ENCODE results near the gene SAMD8. TPM values are rescaled to one million over a fixed set of nuclear protein-coding genes. Genes with fewer than 3 reads are reported as not detected.

SAMD8 gene
- total RNA-seq (22.8 and 23.2 TPM in 2 replicates), polyA plus RNA-seq (17.1 and 19.6 TPM in 2 replicates), polyA minus RNA-seq (62.0 and 74.8 TPM in 2 replicates), Bru-seq, nascent RNA (percentile 81 among the genes with signal in this experiment), BruChase-seq, experiment 1, labeled RNA remaining after a 6-hour chase (percentile 87 among the genes with signal in this experiment), BruChase-seq, experiment 2, labeled RNA remaining after a 2-hour chase (percentile 86 among the genes with signal in this experiment)
- 9.9 and 10.5 TPM in 2 replicates for polyA plus RNA-seq (2011; cell fraction: cytosol; rRNA removed)
- polyA plus RNA-seq (2011; cell fraction: nucleus; rRNA removed), result 13.6 and 16.7 TPM in 2 replicates
- 15.4 and 16.8 TPM in 2 replicates for polyA plus RNA-seq (2012)
- polyA minus RNA-seq (2011; cell fraction: cytosol; rRNA and poly(A)+ RNA removed), result 10.3 TPM
- 21.0 and 34.8 TPM in 2 replicates for polyA minus RNA-seq (2011; cell fraction: nucleus; rRNA and poly(A)+ RNA removed)
- long read RNA-seq, partial matches to known transcripts, result 3 of 12 reads
- long read RNA-seq, other reads (novel, unspliced or antisense), result 6 of 12 reads

DNA sequence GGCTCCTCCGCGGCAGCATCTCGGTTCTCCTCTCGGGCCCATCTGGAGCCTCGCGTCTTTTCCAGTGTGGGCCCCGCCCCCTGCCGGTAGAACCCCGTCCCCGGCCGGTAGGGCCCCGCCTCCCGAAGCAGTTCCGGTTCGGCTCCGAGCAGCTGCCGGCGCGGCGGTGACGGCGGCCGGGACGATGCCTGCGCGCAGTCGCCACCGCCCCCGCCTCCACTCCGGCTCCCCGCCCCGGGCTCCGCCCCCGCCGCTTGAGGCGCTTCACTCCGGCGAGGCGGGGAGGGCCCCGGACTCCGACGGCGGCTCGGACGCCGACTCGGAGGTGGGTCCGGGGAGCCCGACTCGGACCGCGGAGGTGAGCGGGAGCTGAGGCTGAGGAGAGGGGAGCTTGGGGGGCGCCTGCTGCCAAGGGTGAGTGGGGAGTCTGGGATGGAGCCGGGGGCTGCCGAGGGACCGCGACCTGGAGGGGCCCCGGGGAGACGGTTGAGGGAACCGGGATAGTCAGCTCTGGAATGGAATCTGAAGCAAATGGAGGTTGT lies at the start of gene SAMD8:
Gene SAMD8 (plus strand): TSS at position 292 of the 542 bp plus-strand sequence. CDS start 38,873 bp downstream, outside the sequence.
- Histone ChIP-seq H3K9me3 (replicated peaks; ENCODE audit: control insufficient read depth, insufficient read depth, low read length) (no peaks in the 10 kb centered on the region), H3K9me1 (replicated peaks; ENCODE audit: control insufficient read depth, extremely low read depth, insufficient read depth, low read length) (no peaks in the 10 kb centered on the region), H3K27ac (ENCODE audit: insufficient read depth, low read depth, low read length) (peak within 1 kb of the TSS; percentile 94), H3K4me1 (ENCODE audit: control insufficient read depth, extremely low read depth, insufficient read depth, low read length) (peaks cover 15% of the 10 kb centered on the region), H3K9ac (replicated peaks; ENCODE audit: extremely low read depth, insufficient read depth, low read length) (peak within 1 kb of the TSS; percentile 97), H3K79me2 (ENCODE audit: control insufficient read depth, insufficient read depth, low read length) (peaks cover 43% of the 10 kb centered on the region), H2AFZ (ENCODE audit: low read depth, low read length) (peak within 1 kb of the TSS; percentile 94), H3K27me3 (ENCODE audit: control insufficient read depth in 2 of 2, insufficient read depth in 2 of 2, low read length in 2 of 2) (no peaks in the 10 kb centered on the region), H4K20me1 (replicated peaks; ENCODE audit: control insufficient read depth, extremely low read depth, insufficient read depth, low read length) (no peaks in the 10 kb centered on the region), H3K36me3 (ENCODE audit: control insufficient read depth in 2 of 2, extremely low read depth in 1 of 2, insufficient read depth in 2 of 2, low read length in 2 of 2) (no peaks in the 10 kb centered on the region), H3K4me3 (replicated peaks in 1 of 3; ENCODE audit: insufficient read depth in 1 of 3, low read depth in 1 of 3, low read length in 3 of 3) (peak within 1 kb of the TSS; percentile 88 to 98 (median 93)), H3K4me2 (ENCODE audit: insufficient read depth, low read length) (peak within 1 kb of the TSS; percentile 91)
- TF ChIP-seq POLR2AphosphoS5 (IDR thresholded peaks at IDR 0.05; ENCODE audit: insufficient read depth, low read depth, low read length) (no peak), JUN (IDR thresholded peaks at IDR 0.05; ENCODE audit: borderline replicate concordance, insufficient read depth, insufficient read length, low read depth) (no peak), MYC (IDR thresholded peaks at IDR 0.05; ENCODE audit: low read depth, low read length) (no peak)
- TF ChIP-seq, protein P1, sequence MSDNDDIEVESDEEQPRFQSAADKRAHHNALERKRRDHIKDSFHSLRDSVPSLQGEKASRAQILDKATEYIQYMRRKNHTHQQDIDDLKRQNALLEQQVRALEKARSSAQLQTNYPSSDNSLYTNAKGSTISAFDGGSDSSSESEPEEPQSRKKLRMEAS (IDR thresholded peaks at IDR 0.05; ENCODE audit: insufficient read depth, insufficient read length), result no peak
- TF ChIP-seq, protein P2, sequence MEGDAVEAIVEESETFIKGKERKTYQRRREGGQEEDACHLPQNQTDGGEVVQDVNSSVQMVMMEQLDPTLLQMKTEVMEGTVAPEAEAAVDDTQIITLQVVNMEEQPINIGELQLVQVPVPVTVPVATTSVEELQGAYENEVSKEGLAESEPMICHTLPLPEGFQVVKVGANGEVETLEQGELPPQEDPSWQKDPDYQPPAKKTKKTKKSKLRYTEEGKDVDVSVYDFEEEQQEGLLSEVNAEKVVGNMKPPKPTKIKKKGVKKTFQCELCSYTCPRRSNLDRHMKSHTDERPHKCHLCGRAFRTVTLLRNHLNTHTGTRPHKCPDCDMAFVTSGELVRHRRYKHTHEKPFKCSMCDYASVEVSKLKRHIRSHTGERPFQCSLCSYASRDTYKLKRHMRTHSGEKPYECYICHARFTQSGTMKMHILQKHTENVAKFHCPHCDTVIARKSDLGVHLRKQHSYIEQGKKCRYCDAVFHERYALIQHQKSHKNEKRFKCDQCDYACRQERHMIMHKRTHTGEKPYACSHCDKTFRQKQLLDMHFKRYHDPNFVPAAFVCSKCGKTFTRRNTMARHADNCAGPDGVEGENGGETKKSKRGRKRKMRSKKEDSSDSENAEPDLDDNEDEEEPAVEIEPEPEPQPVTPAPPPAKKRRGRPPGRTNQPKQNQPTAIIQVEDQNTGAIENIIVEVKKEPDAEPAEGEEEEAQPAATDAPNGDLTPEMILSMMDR (IDR thresholded peaks at IDR 0.05; ENCODE audit: extremely low read depth in 1 of 2, insufficient read depth in 1 of 2, low read depth in 1 of 2, low read length in 2 of 2), result peak in 1 of 2 donors; percentile 29
- FAIRE-seq (no peak), DNase-seq (ENCODE audit: low read depth, low spot score) (peak; percentile 97)
- intact Hi-C loops (cut with micrococcal nuclease), result loop anchor here (1.0 to 10.0 kb wide), 7 partner anchors 16 to 957 kb away; partner anchors contain the start of genes ADK, AP3M1, KAT6B and VDAC2
- BruUV-seq (replicated peaks), result no TSS peak
- dilution Hi-C loops (cut with MboI; ENCODE audit: extremely low pct_ligation_motif_present, low sequenced_read_pairs), result no loop called here
- ChIA-PET POLR2A (interaction anchor here (0.7 kb wide), 1 partner anchor 881 kb away, joined by 3 read pairs; no protein-coding TSS in a partner anchor), CTCF (interaction anchor here (1.0 to 1.6 kb wide), 5 partner anchors 14 to 124 kb away, joined by 4 to 8 read pairs (median 7); partner anchors contain the start of gene COMTD1)
